Uterus (tissue), 4 donors: Measurements from ENCODE around the gene MPL. TPM values are rescaled to one million over a fixed set of nuclear protein-coding genes. Genes with fewer than 3 reads are reported as not detected.

ENCODE experiments used
- DNase-seq, 2 donors: peaks; one replicate each; pipeline ENCODE4 v3.0.0-alpha.2; 2019 to 2020
- H3K27ac ChIP-seq, 2 donors: fragments of 200-600 bp; sonication (generic); 1 replicate in 1 of 2; 2 replicates in 1 of 2; pipeline ENCODE4 v1.5.1; 2016 to 2018
- H3K27me3 ChIP-seq, 2 donors: fragments of 200-600 bp; sonication (generic); one replicate each; pipeline ENCODE4 v1.5.1; 2018 to 2019; ENCODE audit warnings: control low read depth in 1 of 2
- H3K36me3 ChIP-seq, 2 donors: fragments of 200-600 bp; sonication (generic); one replicate each; pipeline ENCODE4 v1.5.1; 2019; ENCODE audit warnings: control low read depth in 1 of 2
- H3K4me1 ChIP-seq, 2 donors: fragments of 200-600 bp; sonication (generic); one replicate each; pipeline ENCODE4 v1.5.1; 2018 to 2019; ENCODE audit warnings: control low read depth in 1 of 2
- H3K4me3 ChIP-seq, 2 donors: fragments of 200-600 bp; sonication (generic); 1 replicate in 1 of 2; 2 replicates in 1 of 2; pipeline ENCODE4 v1.5.1; 2018 to 2019; ENCODE audit warnings: mild to moderate bottlenecking in 1 of 2
- H3K9me3 ChIP-seq, 2 donors: fragments of 200-600 bp; sonication (generic); one replicate each; pipeline ENCODE4 v1.5.1; 2019; ENCODE audit warnings: control low read depth in 1 of 2
- POLR2A ChIP-seq, 2 donors: fragments of 450-650 bp; IDR thresholded peaks; one replicate each; pipeline ENCODE4 v1.6.1; 2016; ENCODE audit warnings: antibody characterized with exemption in 2 of 2, mild to moderate bottlenecking in 1 of 2, moderate library complexity in 1 of 2
- intact Hi-C: fragments of 100-400 bp; cut with DNase I; formaldehyde crosslinking; loops from one replicate; pipeline ENCODE4 v1.15.1; 2023; ENCODE audit warnings: low total_unique reads
- total RNA-seq, 4 donors: library from RNA; depleted of rRNA in 3 of 4; stranded (reverse); fragments of >200 nt in 3 of 4; gene quantifications; one replicate each; pipeline versions ENCODE4 v1.1.0 to v1.2.4, GENCODE V29; 2014 to 2023
- TF ChIP-seq, protein P1 (sequence below), 4 experiments: fragments of 200-600 bp in 2 of 4; fragments of 450-650 bp in 2 of 4; sonication (generic) in 2 of 4; IDR thresholded peaks; one replicate each; pipeline ENCODE4 v1.5.1; 2016 to 2019; ENCODE audit warnings: antibody characterized with exemption in 4 of 4, mild to moderate bottlenecking in 2 of 4, moderate library complexity in 1 of 4
- donor health status: DM: yes; HTN: yes; CAD: no.

The MPL gene
- total RNA-seq, 4 donors from 2014 or later, result 1.3 TPM; not detected in 3

DNA sequence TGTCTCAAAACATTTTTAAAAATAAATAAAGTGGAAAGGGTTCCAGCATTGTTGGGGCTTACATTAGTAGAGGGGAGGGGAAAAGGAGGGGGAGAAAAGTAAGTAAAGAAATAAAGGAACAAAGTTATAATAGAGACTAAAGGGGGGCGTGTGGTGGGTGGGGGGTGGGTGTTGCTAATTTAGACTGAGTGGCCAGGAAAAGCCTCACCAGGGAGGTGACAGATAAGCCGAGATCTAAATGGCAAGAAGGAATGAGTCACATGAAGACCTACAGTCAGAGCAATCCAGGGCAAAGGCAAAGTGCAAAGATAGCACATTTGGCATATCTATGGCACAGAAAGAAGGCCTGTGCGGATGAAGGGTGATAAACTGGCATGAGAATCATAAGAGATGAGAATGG, 7.5 kb downstream of the MPL start:
- no peaks in the 10 kb centered on the region for H3K27me3 ChIP-seq
- no peak for DNase-seq
- no peak overlapping the region for H3K27ac ChIP-seq
- TF ChIP-seq POLR2A (IDR thresholded peaks at IDR 0.05), result no peak
- TF ChIP-seq, protein P1, sequence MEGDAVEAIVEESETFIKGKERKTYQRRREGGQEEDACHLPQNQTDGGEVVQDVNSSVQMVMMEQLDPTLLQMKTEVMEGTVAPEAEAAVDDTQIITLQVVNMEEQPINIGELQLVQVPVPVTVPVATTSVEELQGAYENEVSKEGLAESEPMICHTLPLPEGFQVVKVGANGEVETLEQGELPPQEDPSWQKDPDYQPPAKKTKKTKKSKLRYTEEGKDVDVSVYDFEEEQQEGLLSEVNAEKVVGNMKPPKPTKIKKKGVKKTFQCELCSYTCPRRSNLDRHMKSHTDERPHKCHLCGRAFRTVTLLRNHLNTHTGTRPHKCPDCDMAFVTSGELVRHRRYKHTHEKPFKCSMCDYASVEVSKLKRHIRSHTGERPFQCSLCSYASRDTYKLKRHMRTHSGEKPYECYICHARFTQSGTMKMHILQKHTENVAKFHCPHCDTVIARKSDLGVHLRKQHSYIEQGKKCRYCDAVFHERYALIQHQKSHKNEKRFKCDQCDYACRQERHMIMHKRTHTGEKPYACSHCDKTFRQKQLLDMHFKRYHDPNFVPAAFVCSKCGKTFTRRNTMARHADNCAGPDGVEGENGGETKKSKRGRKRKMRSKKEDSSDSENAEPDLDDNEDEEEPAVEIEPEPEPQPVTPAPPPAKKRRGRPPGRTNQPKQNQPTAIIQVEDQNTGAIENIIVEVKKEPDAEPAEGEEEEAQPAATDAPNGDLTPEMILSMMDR (IDR thresholded peaks at IDR 0.05), result no peak
- H3K4me1 ChIP-seq, result no peaks in the 10 kb centered on the region
- no peak overlapping the region for H3K4me3 ChIP-seq
- no peaks in the 10 kb centered on the region for H3K36me3 ChIP-seq
- intact Hi-C loops, result no loop called here
- H3K9me3 ChIP-seq, result no peaks in the 10 kb centered on the region

- Histone ChIP-seq H3K9me3 (no peaks in the 10 kb centered on the region), H3K4me1 (no peaks in the 10 kb centered on the region), H3K27ac (no peak overlapping the region), H3K4me3 (no peak overlapping the region), H3K36me3 (no peaks in the 10 kb centered on the region), H3K27me3 (no peaks in the 10 kb centered on the region)
- intact Hi-C loops, result no loop called here
- TF ChIP-seq POLR2A (IDR thresholded peaks at IDR 0.05), result no peak
- TF ChIP-seq, protein P1 (IDR thresholded peaks at IDR 0.05), result no peak
- no peak for DNase-seq
Observed at GRCh38 chr1:43346636-43347035, 9.0 kb downstream of the MPL start.

- Histone ChIP-seq H3K36me3 (no peaks in the 10 kb centered on the region), H3K9me3 (no peaks in the 10 kb centered on the region), H3K4me1 (no peaks in the 10 kb centered on the region), H3K4me3 (peak overlapping the region; percentile 51 to 53), H3K27me3 (no peaks in the 10 kb centered on the region), H3K27ac (peak overlapping the region; percentile 78 to 86)
- intact Hi-C loops, result no loop called here
- DNase-seq, result no peak
- TF ChIP-seq, protein P1 (IDR thresholded peaks at IDR 0.05), result no peak
- no peak for TF ChIP-seq POLR2A (IDR thresholded peaks at IDR 0.05)
Observed at GRCh38 chr1:43348343-43348808, 10.8 kb downstream of the MPL start.

DNA sequence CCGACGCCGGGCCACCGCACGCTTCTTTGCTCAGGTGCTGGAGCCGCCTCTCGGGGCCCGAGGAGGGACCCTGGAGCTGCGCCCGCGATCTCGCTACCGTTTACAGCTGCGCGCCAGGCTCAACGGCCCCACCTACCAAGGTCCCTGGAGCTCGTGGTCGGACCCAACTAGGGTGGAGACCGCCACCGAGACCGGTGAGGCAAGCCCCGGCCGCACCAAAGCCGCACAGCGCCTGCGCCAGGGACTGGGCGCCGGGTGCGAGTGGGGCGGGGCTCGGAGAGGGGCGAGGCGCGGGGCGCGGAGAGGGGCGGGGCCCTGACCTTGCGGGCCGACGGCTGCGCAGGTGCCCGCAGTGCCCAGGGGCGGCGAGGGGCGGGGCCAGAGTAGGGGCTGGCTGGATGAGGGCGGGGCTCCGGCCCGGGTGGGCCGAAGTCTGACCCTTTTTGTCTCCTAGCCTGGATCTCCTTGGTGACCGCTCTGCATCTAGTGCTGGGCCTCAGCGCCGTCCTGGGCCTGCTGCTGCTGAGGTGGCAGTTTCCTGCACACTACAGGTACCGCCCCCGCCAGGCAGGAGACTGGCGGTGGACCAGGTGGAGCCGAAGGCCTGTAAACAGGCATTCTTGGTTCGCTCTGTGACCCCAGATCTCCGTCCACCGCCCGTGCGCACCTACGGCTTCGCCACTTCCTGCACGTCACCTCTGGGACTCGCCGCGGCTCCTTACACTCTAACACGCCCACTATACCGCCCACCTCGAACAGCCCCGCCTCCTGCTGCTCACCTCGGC, 11.4 kb downstream of the MPL start:
- Histone ChIP-seq H3K4me1 (no peaks in the 10 kb centered on the region), H3K27ac (peak overlapping the region; percentile 78 to 86), H3K27me3 (no peaks in the 10 kb centered on the region), H3K4me3 (peak overlapping the region; percentile 51 to 53), H3K9me3 (no peaks in the 10 kb centered on the region), H3K36me3 (no peaks in the 10 kb centered on the region)
- DNase-seq, result peak; percentile 72 to 85
- TF ChIP-seq POLR2A (IDR thresholded peaks at IDR 0.05), result peak; percentile 50 to 56
- TF ChIP-seq, protein P1 (IDR thresholded peaks at IDR 0.05), result no peak
- intact Hi-C loops, result no loop called here

DNA sequence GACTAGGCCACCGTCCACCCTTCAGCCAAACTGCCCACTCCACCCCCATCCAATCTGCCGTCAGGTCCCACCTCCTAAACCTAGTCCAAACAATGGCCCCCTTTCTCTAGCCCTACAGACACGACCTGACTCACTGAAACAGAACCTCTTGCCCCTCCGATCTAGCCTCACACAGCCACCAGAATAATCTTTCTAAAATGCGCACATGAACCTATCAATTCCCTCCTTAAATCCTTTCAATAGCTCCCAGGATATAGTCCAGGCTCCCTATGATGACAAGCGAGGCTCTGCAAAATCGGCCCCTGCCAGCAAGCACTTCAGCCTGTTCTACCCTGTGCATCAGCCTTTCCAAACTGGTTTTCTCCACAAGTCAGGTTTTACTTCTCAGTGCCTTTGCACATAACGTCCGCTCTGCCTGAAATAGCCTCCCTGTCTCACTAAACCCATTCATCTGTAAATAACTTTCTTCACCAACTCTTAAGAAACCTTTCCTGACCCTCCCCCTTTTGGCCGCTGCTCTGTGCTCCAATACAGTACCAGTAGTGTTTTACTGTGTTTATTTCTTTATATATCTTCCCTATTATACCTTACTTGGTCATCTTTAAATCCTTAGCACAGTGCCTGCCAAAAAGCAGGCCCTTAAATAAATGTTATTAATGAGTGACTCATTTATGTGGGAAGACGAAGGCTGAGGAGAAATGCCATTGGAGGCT, 12.1 kb downstream of the MPL start:
- peak overlapping the region; percentile 51 to 53 for H3K4me3 ChIP-seq
- intact Hi-C loops, result no loop called here

More for the DNA sequence above, 12.1 kb downstream of the MPL start:
- no peak for DNase-seq
- no peaks in the 10 kb centered on the region for H3K4me1 ChIP-seq
- TF ChIP-seq, protein P1 (IDR thresholded peaks at IDR 0.05), result no peak
- TF ChIP-seq POLR2A (IDR thresholded peaks at IDR 0.05), result no peak
- no peaks in the 10 kb centered on the region for H3K36me3 ChIP-seq
- H3K27ac ChIP-seq, result peak overlapping the region; percentile 78 to 86
- no peaks in the 10 kb centered on the region for H3K27me3 ChIP-seq
- H3K9me3 ChIP-seq, result no peaks in the 10 kb centered on the region
